ENCODE measurements around the gene KIF21A. TPM values are rescaled to one million over a fixed set of nuclear protein-coding genes. Genes with fewer than 3 reads are reported as not detected.

Gene KIF21A
- total RNA-seq, 2 donors from 2014 or later, result 32.3 to 35.3 TPM

DNA sequence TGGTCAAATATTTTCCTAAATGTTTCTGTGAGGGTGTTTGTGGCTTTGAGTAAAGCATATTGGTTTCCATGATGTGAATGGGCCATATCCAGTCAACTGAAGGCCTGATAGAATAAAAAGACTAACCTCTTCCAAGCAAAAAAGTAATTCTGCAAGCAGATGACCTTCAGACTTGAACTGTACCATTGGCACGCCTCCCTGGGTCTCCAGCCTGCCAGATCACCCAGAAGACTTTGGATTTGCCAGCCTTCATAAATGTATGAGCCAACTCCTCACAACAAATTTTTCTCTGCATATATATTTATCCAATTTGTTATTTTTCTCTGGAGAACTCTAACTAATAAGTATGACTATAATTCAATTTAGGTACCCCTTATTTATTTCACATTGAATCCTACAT is 190.3 kb downstream of the KIF21A start:
- no peak for DNase-seq
- 85 to 100% methylated on average over 1 of the region's 1 CpG for WGBS, 2 experiments (ENCODE audit: insufficient coverage in 1 of 2, insufficient read length in 1 of 2)
- Histone ChIP-seq H3K36me3 (ENCODE audit: control insufficient read depth, insufficient read depth, low read length) (no peaks in the 10 kb centered on the region), H3K27ac (ENCODE audit: low read depth, low read length) (no peak overlapping the region), H3K9ac (ENCODE audit: extremely low read depth, low read length, poor library complexity, severe bottlenecking) (no peak overlapping the region), H3K4me3 (ENCODE audit: low read length) (no peak overlapping the region), H3K9me3 (ENCODE audit: control insufficient read depth, low read length) (no peaks in the 10 kb centered on the region), H3K27me3 (ENCODE audit: control insufficient read depth, insufficient read depth, low read length, poor library complexity, severe bottlenecking) (no peaks in the 10 kb centered on the region), H3K4me1 (ENCODE audit: control insufficient read depth, insufficient read depth, low read length) (no peaks in the 10 kb centered on the region)
- Mint-ChIP-seq H3K27me3 (ENCODE audit: insufficient read depth) (no peaks in the 10 kb centered on the region), H3K36me3 (ENCODE audit: low read depth) (no peaks in the 10 kb centered on the region), H3K4me1 (no peaks in the 10 kb centered on the region), H3K9me3 (no peaks in the 10 kb centered on the region), H3K4me3 (no peak overlapping the region), H3K27ac (no peak overlapping the region)
- TF ChIP-seq, protein P1, sequence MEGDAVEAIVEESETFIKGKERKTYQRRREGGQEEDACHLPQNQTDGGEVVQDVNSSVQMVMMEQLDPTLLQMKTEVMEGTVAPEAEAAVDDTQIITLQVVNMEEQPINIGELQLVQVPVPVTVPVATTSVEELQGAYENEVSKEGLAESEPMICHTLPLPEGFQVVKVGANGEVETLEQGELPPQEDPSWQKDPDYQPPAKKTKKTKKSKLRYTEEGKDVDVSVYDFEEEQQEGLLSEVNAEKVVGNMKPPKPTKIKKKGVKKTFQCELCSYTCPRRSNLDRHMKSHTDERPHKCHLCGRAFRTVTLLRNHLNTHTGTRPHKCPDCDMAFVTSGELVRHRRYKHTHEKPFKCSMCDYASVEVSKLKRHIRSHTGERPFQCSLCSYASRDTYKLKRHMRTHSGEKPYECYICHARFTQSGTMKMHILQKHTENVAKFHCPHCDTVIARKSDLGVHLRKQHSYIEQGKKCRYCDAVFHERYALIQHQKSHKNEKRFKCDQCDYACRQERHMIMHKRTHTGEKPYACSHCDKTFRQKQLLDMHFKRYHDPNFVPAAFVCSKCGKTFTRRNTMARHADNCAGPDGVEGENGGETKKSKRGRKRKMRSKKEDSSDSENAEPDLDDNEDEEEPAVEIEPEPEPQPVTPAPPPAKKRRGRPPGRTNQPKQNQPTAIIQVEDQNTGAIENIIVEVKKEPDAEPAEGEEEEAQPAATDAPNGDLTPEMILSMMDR (conservative IDR thresholded peaks at IDR 0.05), result no peak

Other genes with a start within 250 kb of the KIF21A start
- not detected for gene ABCD2, start 176.7 kb upstream of the KIF21A start, total RNA-seq